ENCODE measurements around the gene ATP8A2.

DNA sequence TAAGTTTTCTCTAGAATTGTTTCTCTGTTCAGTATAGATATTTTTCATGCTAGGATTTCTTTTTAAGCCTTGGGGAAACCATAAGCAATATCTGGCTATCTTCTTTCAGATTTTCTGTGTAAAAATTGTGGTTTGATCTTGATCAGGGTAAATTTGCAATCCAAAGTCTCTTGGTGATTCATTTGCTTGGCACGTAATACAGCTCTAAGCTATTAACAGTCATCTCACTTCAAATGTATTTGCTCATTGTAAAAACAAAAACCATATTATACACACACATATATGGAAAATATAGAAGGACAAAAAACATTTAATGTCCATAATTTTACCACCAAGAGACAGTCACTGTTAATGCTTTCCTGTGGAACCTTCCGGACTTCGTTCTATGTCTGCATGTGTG lies 489.1 kb downstream of the ATP8A2 start:
- TF ChIP-seq, protein P1, sequence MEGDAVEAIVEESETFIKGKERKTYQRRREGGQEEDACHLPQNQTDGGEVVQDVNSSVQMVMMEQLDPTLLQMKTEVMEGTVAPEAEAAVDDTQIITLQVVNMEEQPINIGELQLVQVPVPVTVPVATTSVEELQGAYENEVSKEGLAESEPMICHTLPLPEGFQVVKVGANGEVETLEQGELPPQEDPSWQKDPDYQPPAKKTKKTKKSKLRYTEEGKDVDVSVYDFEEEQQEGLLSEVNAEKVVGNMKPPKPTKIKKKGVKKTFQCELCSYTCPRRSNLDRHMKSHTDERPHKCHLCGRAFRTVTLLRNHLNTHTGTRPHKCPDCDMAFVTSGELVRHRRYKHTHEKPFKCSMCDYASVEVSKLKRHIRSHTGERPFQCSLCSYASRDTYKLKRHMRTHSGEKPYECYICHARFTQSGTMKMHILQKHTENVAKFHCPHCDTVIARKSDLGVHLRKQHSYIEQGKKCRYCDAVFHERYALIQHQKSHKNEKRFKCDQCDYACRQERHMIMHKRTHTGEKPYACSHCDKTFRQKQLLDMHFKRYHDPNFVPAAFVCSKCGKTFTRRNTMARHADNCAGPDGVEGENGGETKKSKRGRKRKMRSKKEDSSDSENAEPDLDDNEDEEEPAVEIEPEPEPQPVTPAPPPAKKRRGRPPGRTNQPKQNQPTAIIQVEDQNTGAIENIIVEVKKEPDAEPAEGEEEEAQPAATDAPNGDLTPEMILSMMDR (IDR thresholded peaks at IDR 0.05), result no peak
- TF ChIP-seq POLR2A (IDR thresholded peaks at IDR 0.05), result no peak

All from right lobe of liver (tissue), 4 donors.